Spinal cord (tissue), 10 donors: Measurements from ENCODE around the gene CTNNBIP1. TPM values are rescaled to one million over a fixed set of nuclear protein-coding genes. Genes with fewer than 3 reads are reported as not detected.
A peak's percentile ranks its signal among the peaks of the same experiment; 100 is the strongest.
"Not testable (repeated sequence)": the region's sequence is repeated elsewhere in the genome, so short reads cannot be mapped to it uniquely, and the experiment has no call there.

Experiments
- DNase-seq, 6 donors: peaks; one replicate each; pipeline versions ENCODE4 v3.0.0 to v3.0.0-alpha.2; 2013 to 2015; ENCODE audit warnings: low spot score in 6 of 6, low read depth in 4 of 6
- H3K27ac ChIP-seq: one replicate; pipeline ENCODE4 v1.5.1; 2013; ENCODE audit warnings: low read depth, low read length, control low read depth
- H3K27me3 ChIP-seq: one replicate; pipeline ENCODE4 v1.6.1; 2013; ENCODE audit warnings: low read length; ENCODE audit not compliant: control insufficient read depth, insufficient read depth
- H3K36me3 ChIP-seq: one replicate; pipeline ENCODE4 v1.6.1; 2013; ENCODE audit warnings: low read length; ENCODE audit not compliant: control insufficient read depth, insufficient read depth
- H3K4me1 ChIP-seq: one replicate; pipeline ENCODE4 v1.6.1; 2013; ENCODE audit warnings: low read length; ENCODE audit not compliant: control insufficient read depth, insufficient read depth
- H3K4me3 ChIP-seq: one replicate; pipeline ENCODE4 v1.5.1; 2013; ENCODE audit warnings: low read depth, low read length, control low read depth
- H3K9me3 ChIP-seq: one replicate; pipeline ENCODE4 v1.6.1; 2013; ENCODE audit warnings: low read length; ENCODE audit not compliant: control insufficient read depth, insufficient read depth
- WGBS: methylation state at CpG from one replicate; pipeline ENCODE4 v1.1.5; 2013; ENCODE audit warnings: missing lambda C conversion rate; ENCODE audit not compliant: insufficient coverage; 5-methylcytosine and 5-hydroxymethylcytosine counted together
- polyA plus RNA-seq, 2 donors: library from polyadenylated mRNA; unstranded; fragments of 120-200 nt; gene quantifications; one replicate each; pipeline ENCODE4 v1.2.1, GENCODE V29; 2013; ENCODE audit not compliant: insufficient read length in 2 of 2
- total RNA-seq, 2 donors: library from RNA; depleted of rRNA in 1 of 2; stranded (reverse); fragments of 120-200 nt in 1 of 2; fragments of >200 nt in 1 of 2; gene quantifications; one replicate each; pipeline versions ENCODE4 v1.2.3 to v1.2.4, GENCODE V29; 2013 to 2014
- donor health status: healthy.

CTNNBIP1 gene
- total and polyA plus RNA-seq, 4 donors, result 30.1 to 69.5 (median 54.2) TPM

DNA sequence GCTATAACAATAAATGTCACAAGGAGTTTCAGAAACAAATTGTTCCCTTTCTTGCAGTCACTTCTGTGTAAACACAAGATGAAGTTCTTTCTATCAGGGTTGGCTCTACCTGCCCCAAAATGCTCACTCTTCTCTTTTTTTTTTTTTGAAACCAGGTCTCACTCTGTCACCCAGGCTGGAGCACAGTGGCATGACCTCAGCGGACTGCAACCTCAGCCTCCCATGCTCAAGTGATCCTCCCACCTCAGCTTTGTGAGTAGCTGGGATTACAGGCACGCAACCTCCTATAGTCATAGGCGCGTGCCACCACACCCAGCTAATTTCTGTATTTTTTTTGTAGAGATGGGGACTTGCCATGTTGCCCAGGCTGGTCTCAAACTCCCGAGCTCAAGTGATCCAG, 10.5 kb upstream of the CTNNBIP1 start:
- Histone ChIP-seq H3K4me1 (peaks cover 4% of the 10 kb centered on the region), H3K4me3 (no peak overlapping the region), H3K9me3 (no peaks in the 10 kb centered on the region), H3K27ac (no peak overlapping the region), H3K27me3 (no peaks in the 10 kb centered on the region), H3K36me3 (no peaks in the 10 kb centered on the region)
- whole genome bisulfite sequencing, result 83% methylated on average over 1 of the region's 5 CpGs
- no peak for DNase-seq

DNA sequence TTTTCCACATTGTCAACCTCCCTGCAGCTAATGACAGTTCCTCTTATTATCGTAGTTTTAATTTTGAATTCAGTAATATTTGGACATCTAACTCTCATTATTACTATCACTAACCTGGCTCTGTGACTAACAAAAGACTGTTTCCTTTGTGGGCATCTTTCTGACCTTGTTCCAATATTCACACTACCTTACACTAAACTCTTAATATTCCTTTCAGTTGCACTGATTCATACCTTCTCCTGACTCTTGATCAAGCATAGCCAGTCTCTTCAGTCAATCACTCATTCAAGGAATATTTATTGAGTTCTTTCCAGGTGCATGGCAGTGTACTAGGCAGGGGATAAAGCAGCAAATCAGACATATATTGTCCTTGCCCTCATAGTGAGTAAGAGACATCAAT, 7.8 kb upstream of the CTNNBIP1 start:
- Histone ChIP-seq H3K27ac (no peak overlapping the region), H3K27me3 (no peaks in the 10 kb centered on the region), H3K9me3 (no peaks in the 10 kb centered on the region), H3K36me3 (no peaks in the 10 kb centered on the region), H3K4me1 (no peaks in the 10 kb centered on the region), H3K4me3 (no peak overlapping the region)
- DNase-seq, result no peak
- no CpG with 5 or more reads among the region's 1 CpG for WGBS

DNA sequence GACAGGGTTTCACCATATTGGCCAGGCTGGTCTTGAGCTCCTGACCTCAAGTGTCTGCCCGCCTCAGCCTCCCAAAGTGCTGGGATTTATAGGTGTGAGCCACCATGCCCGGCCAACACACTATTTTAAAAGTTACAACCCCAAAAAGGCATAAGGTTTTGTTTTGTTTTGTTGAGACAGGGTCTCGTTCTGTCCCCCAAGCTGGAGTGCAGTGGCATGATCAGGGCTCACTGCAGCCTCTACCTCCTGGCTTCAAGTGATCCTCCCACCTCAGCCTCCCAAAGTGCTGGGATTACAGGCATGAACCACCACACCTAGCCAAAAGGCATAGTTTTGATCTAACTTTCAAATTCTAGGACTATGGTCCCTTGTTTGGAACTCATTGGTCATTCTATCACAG, 7.4 kb upstream of the CTNNBIP1 start:
- H3K36me3 ChIP-seq, H3K4me1 ChIP-seq, H3K27ac ChIP-seq, H3K27me3 ChIP-seq, H3K4me3 ChIP-seq, H3K9me3 ChIP-seq, DNase-seq: not testable (repeated sequence)
- WGBS, result no CpG with 5 or more reads among the region's 3 CpGs

DNA sequence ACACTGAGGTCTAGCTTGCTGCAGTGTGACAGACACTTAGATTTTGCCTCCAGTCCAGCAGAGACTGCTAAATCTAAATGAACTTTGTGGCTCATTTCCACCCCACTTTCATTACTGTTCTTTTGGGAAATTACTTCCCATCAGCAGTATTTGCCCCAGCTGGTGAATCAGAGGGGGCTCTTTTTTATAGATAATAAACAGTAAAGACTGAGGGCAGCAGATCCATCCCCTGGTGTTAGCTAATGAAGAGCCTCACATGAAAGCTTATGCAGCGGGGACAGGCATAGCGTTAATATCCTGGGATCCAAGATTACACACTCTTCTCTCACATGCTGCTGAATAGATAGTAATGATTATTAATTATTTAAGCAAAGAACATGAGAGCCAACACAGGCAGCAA, 6.4 kb upstream of the CTNNBIP1 start:
- Histone ChIP-seq H3K4me3 (no peak overlapping the region), H3K36me3 (no peaks in the 10 kb centered on the region), H3K4me1 (peaks cover under 1% of the 10 kb centered on the region), H3K27ac (no peak overlapping the region), H3K9me3 (no peaks in the 10 kb centered on the region), H3K27me3 (no peaks in the 10 kb centered on the region)
- no CpG with 5 or more reads among the region's 2 CpGs for WGBS
- peak in 1 of 6 donors; percentile 93 for DNase-seq

DNA sequence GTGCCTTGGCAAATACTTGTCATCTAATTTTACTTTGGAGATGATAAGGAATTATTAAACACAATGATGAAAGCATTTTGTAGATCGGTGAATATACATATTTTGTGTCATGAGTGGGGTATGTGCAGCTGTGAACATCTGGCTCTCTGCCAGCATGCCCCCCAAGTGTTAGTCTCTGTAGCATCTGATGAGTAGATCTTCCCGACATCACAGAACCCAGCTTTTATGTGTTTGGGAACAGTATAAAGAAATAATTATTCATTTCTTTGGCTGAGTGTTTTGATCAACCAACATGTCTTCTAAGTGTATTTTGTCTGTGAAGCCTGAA, 4.5 kb upstream of the CTNNBIP1 start:
- DNase-seq, result peak in 2 of 6 donors; percentile 42 to 63
- Histone ChIP-seq H3K27ac (no peak overlapping the region), H3K4me1 (peaks cover 4% of the 10 kb centered on the region), H3K9me3 (no peaks in the 10 kb centered on the region), H3K27me3 (no peaks in the 10 kb centered on the region), H3K4me3 (no peak overlapping the region), H3K36me3 (no peaks in the 10 kb centered on the region)
- WGBS, result 50% methylated on average over 1 of the region's 2 CpGs

DNA sequence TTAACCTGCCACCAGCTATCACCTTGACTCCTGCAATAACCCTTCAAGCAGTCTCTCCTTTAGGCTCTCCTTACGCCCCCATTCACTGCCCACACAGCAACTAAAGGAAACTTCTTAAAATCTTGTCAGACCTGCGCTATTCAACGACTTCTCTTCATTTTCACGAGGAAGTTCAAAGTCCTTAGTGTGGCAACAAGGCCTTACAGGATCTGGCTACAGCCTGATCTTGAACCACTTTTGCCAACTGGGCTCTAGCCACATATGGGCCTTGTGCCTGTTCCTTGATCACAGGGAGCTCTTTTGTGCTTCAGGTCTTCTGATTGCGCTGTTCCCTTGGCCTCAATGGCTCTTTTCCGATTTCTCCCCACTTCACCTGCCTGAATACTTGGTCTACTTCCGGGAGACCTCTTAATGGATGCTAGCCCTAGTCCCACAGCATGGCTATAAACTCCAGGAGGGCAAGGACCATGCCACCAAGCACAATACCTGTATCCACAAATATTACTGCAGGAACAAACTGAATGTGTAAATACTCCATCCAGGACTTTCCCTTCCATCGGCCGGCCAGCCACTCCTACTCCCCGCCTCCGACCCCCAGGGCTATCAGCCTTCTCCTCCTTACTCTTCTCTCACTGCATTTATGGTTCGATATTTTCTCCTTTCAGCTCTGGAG, 2.3 kb upstream of the CTNNBIP1 start:
- no peak for DNase-seq
- no peaks in the 10 kb centered on the region for H3K27me3 ChIP-seq
- H3K4me1 ChIP-seq, result peaks cover 14% of the 10 kb centered on the region
- no peaks in the 10 kb centered on the region for H3K9me3 ChIP-seq
- no peak overlapping the region for H3K4me3 ChIP-seq
- H3K36me3 ChIP-seq, result no peaks in the 10 kb centered on the region
- 90% methylated on average over 10 of the region's 12 CpGs for WGBS
- no peak overlapping the region for H3K27ac ChIP-seq

DNA sequence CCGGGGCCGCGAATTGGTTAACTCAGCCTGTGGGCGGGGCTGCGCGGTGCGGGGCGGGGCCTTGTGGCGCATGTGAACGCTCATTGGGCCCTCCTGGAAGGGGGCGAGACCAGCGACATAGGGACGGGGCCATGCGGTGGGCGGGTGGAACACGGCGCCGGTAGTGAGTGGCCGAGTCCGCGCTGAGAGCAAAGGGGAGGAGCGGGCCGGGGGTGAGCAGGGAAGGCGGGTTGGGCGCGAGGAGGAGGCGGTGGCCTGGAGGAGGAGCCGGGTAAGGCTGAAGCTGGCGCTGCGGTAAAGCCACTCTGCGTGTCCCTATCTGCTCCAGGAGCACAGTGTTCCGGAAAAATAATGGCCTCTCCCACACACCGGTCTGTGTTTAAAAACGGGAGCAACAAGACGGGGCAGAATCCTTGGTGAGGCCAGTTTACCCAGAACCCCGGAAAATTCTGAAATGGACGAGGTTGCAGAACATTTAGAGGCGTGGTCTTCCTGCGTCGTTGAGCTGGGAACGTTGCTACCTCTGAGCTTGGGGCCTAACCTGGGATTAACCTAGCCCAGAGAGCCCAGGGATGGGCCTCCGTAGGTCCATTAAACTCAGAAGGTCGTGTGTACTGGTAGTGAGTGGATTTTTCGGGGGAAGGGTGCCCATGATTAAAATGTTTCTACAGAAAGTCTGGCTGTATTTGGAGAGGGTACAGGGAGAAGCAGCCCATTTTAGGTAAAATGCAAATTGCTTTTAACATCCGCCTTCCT, 532 bp upstream of the CTNNBIP1 start:
- Histone ChIP-seq H3K4me3 (peak overlapping the region; percentile 68), H3K27ac (peak overlapping the region; percentile 95), H3K27me3 (no peaks in the 10 kb centered on the region), H3K9me3 (no peaks in the 10 kb centered on the region), H3K4me1 (peaks cover 14% of the 10 kb centered on the region), H3K36me3 (no peaks in the 10 kb centered on the region)
- under 1% methylated on average over 43 of the region's 45 CpGs for WGBS
- DNase-seq, result peak; percentile 89 to 100 (median 96)

DNA sequence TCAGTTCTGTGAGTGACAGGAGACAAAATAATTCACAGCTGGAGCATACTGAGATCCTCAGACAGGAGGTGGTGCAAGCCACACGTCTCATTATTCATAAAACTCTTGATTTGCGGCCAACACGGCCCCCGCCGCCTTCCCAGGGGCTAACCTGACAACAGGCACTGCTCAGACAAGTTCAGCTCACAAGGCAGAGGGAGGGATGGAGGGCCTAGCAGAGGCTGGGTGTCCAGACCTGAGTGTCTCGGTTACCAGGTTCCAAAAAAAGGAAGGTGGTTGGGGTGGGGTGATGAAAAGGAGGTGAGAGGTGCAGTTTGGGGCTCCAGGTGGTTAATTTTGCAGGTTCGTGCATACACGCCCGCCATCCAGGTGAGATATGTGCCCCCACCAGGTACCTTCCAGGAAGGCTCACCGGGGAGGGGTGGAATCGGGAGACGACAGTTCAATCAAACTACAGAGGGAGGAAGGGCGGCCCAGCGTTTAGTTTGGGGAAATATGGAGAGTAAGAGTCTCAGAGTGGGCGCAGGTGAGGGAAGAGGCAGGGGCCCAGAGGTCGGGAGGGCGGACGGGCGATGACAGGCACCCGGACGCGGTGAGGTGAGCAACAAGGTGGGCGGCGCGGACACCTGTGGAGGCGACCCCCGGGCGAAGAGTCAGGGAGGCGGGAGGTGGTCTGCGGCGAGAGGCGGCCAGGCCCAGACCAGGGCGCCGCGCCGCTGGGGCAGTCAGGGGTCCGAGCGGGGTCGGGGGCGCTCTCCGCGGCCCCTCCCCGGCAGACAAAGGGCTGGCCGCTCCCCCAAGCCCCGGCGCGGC, 629 bp downstream of the CTNNBIP1 start:
- H3K36me3 ChIP-seq, result no peaks in the 10 kb centered on the region
- under 1% methylated on average over 46 of the region's 47 CpGs for WGBS
- H3K9me3 ChIP-seq, result no peaks in the 10 kb centered on the region
- H3K4me3 ChIP-seq, result peak overlapping the region; percentile 71
- H3K27me3 ChIP-seq, result no peaks in the 10 kb centered on the region
- DNase-seq, result peak in 2 of 6 donors; percentile 26 to 37
- no peak overlapping the region for H3K27ac ChIP-seq
- peaks cover 14% of the 10 kb centered on the region for H3K4me1 ChIP-seq

DNA sequence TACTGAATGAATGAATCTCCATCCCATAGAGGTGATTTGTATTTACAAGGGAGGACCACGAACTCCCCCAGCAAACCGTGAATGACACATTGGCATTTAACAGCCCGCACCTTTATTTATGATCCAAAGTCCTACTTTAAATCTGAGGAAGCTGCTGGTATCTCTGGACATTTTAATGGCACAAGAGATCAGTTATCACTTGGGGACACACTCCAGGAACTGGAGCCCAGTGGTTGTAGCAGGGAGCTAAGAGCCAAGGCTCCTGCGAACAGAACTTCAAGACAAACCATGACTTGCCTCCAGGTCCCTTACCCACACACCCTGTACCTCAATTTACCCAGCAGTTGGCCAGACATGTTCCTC, 1.2 kb downstream of the CTNNBIP1 start:
- Histone ChIP-seq H3K4me1 (peaks cover 14% of the 10 kb centered on the region), H3K4me3 (peak overlapping the region; percentile 71), H3K9me3 (no peaks in the 10 kb centered on the region), H3K27ac (no peak overlapping the region), H3K36me3 (no peaks in the 10 kb centered on the region), H3K27me3 (no peaks in the 10 kb centered on the region)
- no peak for DNase-seq
- 100% methylated on average over 2 of the region's 4 CpGs for WGBS
